ENCODE measurements around the gene RIPK1. TPM values are rescaled to one million over a fixed set of nuclear protein-coding genes. Genes with fewer than 3 reads are reported as not detected.

The RIPK1 gene
- total and polyA plus RNA-seq, 9 of the 15 experiments (the other 6 are each of a cell fraction or from before 2014, with no cell fraction given) = 3.8 to 24.9 (median 17.7) TPM

- TF ChIP-seq EP400 (IDR thresholded peaks at IDR 0.05) (peak; percentile 90), KLF10 (CRISPR knock-in tag; IDR thresholded peaks at IDR 0.05) (no peak), SREBF1 (IDR thresholded peaks at IDR 0.05; ENCODE audit: borderline replicate concordance, low read depth, low read length) (no peak), BHLHE40 (IDR thresholded peaks at IDR 0.05; ENCODE audit: low read length) (peak; percentile 16; the same call in 1 of the 2 replicates)
Measured at GRCh38 chr6:3118353-3119039, 50.2 kb downstream of the RIPK1 start, which contains the start of gene BPHL (continued).

- no peaks in the 10 kb centered on the region for H3K9me1 ChIP-seq (ENCODE audit: control insufficient read depth, insufficient read depth, low read length)
- H3K4me2 ChIP-seq (ENCODE audit: insufficient read depth, low read length) = peak overlapping the region; percentile 98
- no peaks in the 10 kb centered on the region for H3K9me3 ChIP-seq (replicated peaks; ENCODE audit: control insufficient read depth, insufficient read depth, low read depth, low read length)
- peaks cover 9% of the 10 kb centered on the region; the same call in 2 of the 3 replicates for H3K36me3 ChIP-seq (ENCODE audit: control insufficient read depth, insufficient read depth, low read length)
- in situ Hi-C loops (cut with MboI) (no loop called here), intact Hi-C loops (cut with micrococcal nuclease) (loop anchor here (2.0 to 5.0 kb wide), 2 partner anchors 50 to 122 kb away; partner anchors contain the start of genes NQO2 and RIPK1)
- peak overlapping the region; percentile 86 for H3K27ac ChIP-seq (ENCODE audit: extremely low read depth, low read depth, low read length)
- peaks cover 9% of the 10 kb centered on the region; the same call in 2 of the 3 replicates for H3K79me2 ChIP-seq (ENCODE audit: control insufficient read depth, insufficient read depth, low read length)
- peak; percentile 64 for ATAC-seq
- POLR2A ChIA-PET = interaction anchor here (0.7 to 1.4 kb wide), 7 partner anchors 8 to 133 kb away, joined by 3 to 6 read pairs (median 4); partner anchors contain the start of gene TUBB2A
- H3K4me1 ChIP-seq (replicated peaks in 1 of 2; ENCODE audit: control insufficient read depth in 2 of 2, insufficient read depth in 2 of 2, low read length in 2 of 2) = peaks cover 8 to 15% of the 10 kb centered on the region in 2 experiments; a peak in 4 of 5 replicates
- TSS peak; percentile 56 for BruUV-seq (replicated peaks)
- H4K20me1 ChIP-seq (replicated peaks; ENCODE audit: control insufficient read depth, insufficient read depth, low read length) = no peaks in the 10 kb centered on the region; the same call in 1 of the 2 replicates
- WGBS (ENCODE audit: insufficient coverage, low coverage, missing lambda C conversion rate) = 13% methylated on average over 19 of the region's 19 CpGs
- H3K27me3 ChIP-seq (ENCODE audit: control insufficient read depth in 2 of 2, insufficient read depth in 2 of 2, low read length in 2 of 2) = no peaks in the 10 kb centered on the region
- H3K4me3 ChIP-seq = peak overlapping the region; percentile 76
- CTCF ChIA-PET (ENCODE audit: low intra/inter-chr PET ratio) = no interaction called here
- peak overlapping the region; percentile 98 for H2AFZ ChIP-seq (ENCODE audit: low read depth, low read length)
- peak overlapping the region; percentile 85 to 97 for H3K9ac ChIP-seq (ENCODE audit: insufficient read depth in 1 of 2, low read depth in 2 of 2, low read length in 2 of 2)
- FAIRE-seq = peak; percentile 68
- DNase-seq (ENCODE audit: extremely low read depth in 1 of 4, low spot score in 3 of 4) = peak in 1 of 4 experiments; percentile 55
- TF ChIP-seq STAT5A (IDR thresholded peaks at IDR 0.05; ENCODE audit: borderline replicate concordance, low read length) (no peak), GATAD2B (IDR thresholded peaks at IDR 0.05; ENCODE audit: borderline replicate concordance) (no peak), ZNF197 (CRISPR knock-in tag; IDR thresholded peaks at IDR 0.05; ENCODE audit: low read depth) (0 out of 2 replicates have a peak, but pooled peaks have one; percentile 41), ZBTB40 (IDR thresholded peaks at IDR 0.05) (0 out of 2 replicates have a peak, but pooled peaks have one; percentile 27), ZBTB40 (CRISPR knock-in tag; IDR thresholded peaks at IDR 0.05) (no peak), NR4A1 (CRISPR knock-in tag; IDR thresholded peaks at IDR 0.05) (no peak), NR4A1 (tag; IDR thresholded peaks at IDR 0.05) (0 out of 2 replicates have a peak, but pooled peaks have one; percentile 1)
Measured at GRCh38 chr6:3119040-3119723, 50.9 kb downstream of the RIPK1 start.
